H1 (cell line): Measurements from ENCODE around the gene ASTL.

Source experiments
- CHD2 ChIP-seq: IDR thresholded peaks from 2 replicates; pipeline ENCODE4 v1.6.1; 2012; ENCODE audit warnings: low read length, improper control_type of control experiment
- CREB1 ChIP-seq: IDR thresholded peaks from 2 replicates; pipeline ENCODE4 v1.6.1; 2012; ENCODE audit warnings: inconsistent platforms
- CTCF ChIP-seq, 3 experiments: IDR thresholded peaks; 1 replicate in 2 of 3; 2 replicates in 1 of 3; pipeline versions ENCODE4 v1.5.1 to v1.6.1; 2011; ENCODE audit warnings: low read length in 3 of 3, mild to moderate bottlenecking in 3 of 3, inconsistent platforms in 2 of 3, low read depth in 1 of 3, moderate library complexity in 1 of 3; ENCODE audit not compliant: insufficient read depth in 1 of 3; ENCODE audit errors: control extremely low read depth in 1 of 3
- NRF1 ChIP-seq: IDR thresholded peaks from 2 replicates; pipeline ENCODE4 v1.6.1; 2011; ENCODE audit warnings: mild to moderate bottlenecking, low read depth, low read length, improper control_type of control experiment
- POLR2A ChIP-seq, 2 experiments: IDR thresholded peaks; 1 replicate in 1 of 2; 2 replicates in 1 of 2; pipeline ENCODE4 v1.6.1; 2011; ENCODE audit warnings: low read depth in 2 of 2, low read length in 2 of 2, mild to moderate bottlenecking in 2 of 2; ENCODE audit errors: control extremely low read depth in 1 of 2
- POLR2AphosphoS5 ChIP-seq: IDR thresholded peaks from 2 replicates; pipeline ENCODE4 v1.6.1; 2011; ENCODE audit warnings: low read depth, low read length
- RFX5 ChIP-seq: IDR thresholded peaks from 2 replicates; pipeline ENCODE4 v1.6.1; 2011; ENCODE audit warnings: low read depth, low read length, improper control_type of control experiment, borderline replicate concordance
- SIX5 ChIP-seq: IDR thresholded peaks from 2 replicates; pipeline ENCODE4 v1.6.1; 2011; ENCODE audit warnings: mild to moderate bottlenecking, low read depth, low read length
- SP1 ChIP-seq: IDR thresholded peaks from 2 replicates; pipeline ENCODE4 v1.6.1; 2011; ENCODE audit warnings: low read depth, low read length
- TBP ChIP-seq: IDR thresholded peaks from 2 replicates; pipeline ENCODE4 v1.6.1; 2011; ENCODE audit warnings: low read depth, low read length, improper control_type of control experiment
- TF ChIP-seq, protein P1 (sequence below): IDR thresholded peaks from 2 replicates; pipeline ENCODE4 v1.6.1; 2011; ENCODE audit warnings: low read depth, mild to moderate bottlenecking, low read length; ENCODE audit not compliant: insufficient read depth

GRCh38 chr2:96119389-96119751, 18.9 kb downstream of the ASTL start:
- TF ChIP-seq CTCF (IDR thresholded peaks at IDR 0.05; ENCODE audit: control extremely low read depth in 1 of 3, insufficient read depth in 1 of 3, low read depth in 1 of 3, low read length in 3 of 3) (no peak), NRF1 (no peak), SP1 (no peak), POLR2AphosphoS5 (no peak), POLR2A (IDR thresholded peaks at IDR 0.05; ENCODE audit: control extremely low read depth in 1 of 2, low read depth in 2 of 2, low read length in 2 of 2) (no peak), CREB1 (no peak), RFX5 (no peak), CHD2 (no peak), TBP (no peak), SIX5 (no peak)
- TF ChIP-seq, protein P1, sequence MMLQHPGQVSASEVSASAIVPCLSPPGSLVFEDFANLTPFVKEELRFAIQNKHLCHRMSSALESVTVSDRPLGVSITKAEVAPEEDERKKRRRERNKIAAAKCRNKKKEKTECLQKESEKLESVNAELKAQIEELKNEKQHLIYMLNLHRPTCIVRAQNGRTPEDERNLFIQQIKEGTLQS: no peak
